ENCODE measurements around the gene ZNF275.

DNA sequence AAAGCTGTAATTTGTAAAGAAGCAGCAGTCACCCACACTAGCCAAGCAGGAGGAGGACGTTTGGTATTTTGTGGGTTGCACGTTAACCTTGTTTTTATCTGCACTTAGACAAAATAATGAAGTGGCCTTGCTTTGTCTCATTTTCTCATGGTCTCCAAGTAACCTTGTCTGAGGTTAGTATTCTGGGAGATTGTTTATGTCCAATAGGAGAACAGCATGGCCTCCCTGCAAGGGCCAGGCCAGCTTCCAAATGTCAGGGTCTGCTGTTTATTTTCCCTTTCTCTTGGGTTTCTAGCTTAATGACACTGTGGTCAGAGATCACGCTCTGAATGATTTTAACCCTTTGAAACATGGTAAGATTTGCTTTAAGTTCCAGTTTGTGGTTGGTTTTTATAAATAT, 37.3 kb downstream of the ZNF275 start:
- no peak for TF ChIP-seq CTCF (IDR thresholded peaks at IDR 0.05)
- no peak for TF ChIP-seq EZH2 (IDR thresholded peaks at IDR 0.05; ENCODE audit: borderline replicate concordance, insufficient read depth, low read depth, low read length, poor library complexity, severe bottlenecking)
